Activated B cell treated with CpG ODN at 0.5 μM for 24 hours (primary cell): ENCODE measurements around the gene FCN2. TPM values are rescaled to one million over a fixed set of nuclear protein-coding genes. Genes with fewer than 3 reads are reported as not detected.

Source experiments
- ATAC-seq: fragments of 200-7000 bp; cut with Tn5 transposase; one replicate; pipeline ENCODE4 v1.10.0; 2021; ENCODE audit warnings: low read depth, mild to moderate bottlenecking, moderate library complexity
- CTCF ChIA-PET: fragments of 350-600 bp; sonication (Branson Sonifier 250); formaldehyde crosslinking; loops from one replicate; lab custom pipeline; 2021; ENCODE audit warnings: antibody characterized with exemption; lab: Charles Lee
- POLR2A ChIA-PET: fragments of 350-600 bp; sonication (Branson Sonifier 250); formaldehyde crosslinking; loops from one replicate; lab custom pipeline; 2021; ENCODE audit warnings: antibody characterized with exemption; lab: Charles Lee
- DNase-seq: peaks from one replicate; pipeline ENCODE4 v3.0.0; 2022
- H3K27ac Mint-ChIP-seq: one replicate; pipeline ENCODE4 v1.8.0; 2020; ENCODE audit warnings: mixed read lengths
- H3K27me3 Mint-ChIP-seq: one replicate; pipeline ENCODE4 v1.8.0; 2021; ENCODE audit warnings: mixed read lengths
- H3K36me3 Mint-ChIP-seq: one replicate; pipeline ENCODE4 v1.8.0; 2021; ENCODE audit warnings: low read depth, mixed read lengths
- H3K4me1 Mint-ChIP-seq: one replicate; pipeline ENCODE4 v1.8.0; 2021; ENCODE audit warnings: mixed read lengths
- H3K4me3 Mint-ChIP-seq: one replicate; pipeline ENCODE4 v1.8.0; 2020; ENCODE audit warnings: mild to moderate bottlenecking, mixed read lengths
- H3K9me3 Mint-ChIP-seq: one replicate; pipeline ENCODE4 v1.8.0; 2020; ENCODE audit warnings: mixed read lengths
- CTCF ChIP-seq: fragments of 200-600 bp; IDR thresholded peaks from one replicate; pipeline ENCODE4 v1.8.0; 2022; ENCODE audit warnings: antibody characterized with exemption, mild to moderate bottlenecking
- intact Hi-C: fragments of 100-400 bp; cut with micrococcal nuclease; formaldehyde crosslinking; loops from one replicate; pipeline ENCODE4 v1.15.1; 2024
- total RNA-seq: library from RNA; stranded (reverse); gene quantifications from 2 replicates; pipeline ENCODE4 v1.2.3, GENCODE V29; 2022

The FCN2 gene
- total RNA-seq, 1 donor from 2014 or later = not detected

- ATAC-seq = no peak
- H3K27ac Mint-ChIP-seq = no peak overlapping the region
- DNase-seq = no peak
These were observed 5.9 kb downstream of the FCN2 start for GRCh38 chr9:134886413-134886913.

GRCh38 chr9:134887219-134887618 is 6.6 kb downstream of the FCN2 start:
- TF ChIP-seq CTCF = no peak
- Mint-ChIP-seq H3K4me1 (peaks cover 3% of the 10 kb centered on the region), H3K27ac (no peak overlapping the region), H3K27me3 (peaks cover 16% of the 10 kb centered on the region), H3K4me3 (no peak overlapping the region), H3K9me3 (no peaks in the 10 kb centered on the region), H3K36me3 (no peaks in the 10 kb centered on the region)
- ChIA-PET POLR2A (no interaction called here), CTCF (no interaction called here)
- no peak for DNase-seq
- intact Hi-C loops = no loop called here
- no peak for ATAC-seq

More at GRCh38 chr9:134886413-134886913, 5.9 kb downstream of the FCN2 start:
- intact Hi-C loops = no loop called here
- TF ChIP-seq CTCF = no peak
- ChIA-PET CTCF (no interaction called here), POLR2A (no interaction called here)
- peaks cover 16% of the 10 kb centered on the region for H3K27me3 Mint-ChIP-seq
- no peaks in the 10 kb centered on the region for H3K36me3 Mint-ChIP-seq
- no peaks in the 10 kb centered on the region for H3K9me3 Mint-ChIP-seq
- H3K4me1 Mint-ChIP-seq = peaks cover 3% of the 10 kb centered on the region
- no peak overlapping the region for H3K4me3 Mint-ChIP-seq

- Mint-ChIP-seq H3K9me3 (no peaks in the 10 kb centered on the region), H3K27ac (no peak overlapping the region), H3K27me3 (peaks cover 16% of the 10 kb centered on the region), H3K4me3 (no peak overlapping the region), H3K4me1 (peaks cover 3% of the 10 kb centered on the region), H3K36me3 (no peaks in the 10 kb centered on the region)
- ATAC-seq = no peak
- intact Hi-C loops = no loop called here
- POLR2A ChIA-PET = no interaction called here
- CTCF ChIA-PET = no interaction called here
- DNase-seq = no peak
- TF ChIP-seq CTCF = no peak
These were observed 7.3 kb downstream of the FCN2 start for GRCh38 chr9:134887686-134888602.

- intact Hi-C loops = no loop called here
- ChIA-PET POLR2A (no interaction called here), CTCF (no interaction called here)
- no peak overlapping the region for H3K27ac Mint-ChIP-seq
- peaks cover 3% of the 10 kb centered on the region for H3K4me1 Mint-ChIP-seq
- no peak for TF ChIP-seq CTCF
- no peaks in the 10 kb centered on the region for H3K9me3 Mint-ChIP-seq
- H3K27me3 Mint-ChIP-seq = peaks cover 17% of the 10 kb centered on the region
- H3K4me3 Mint-ChIP-seq = no peak overlapping the region
- no peaks in the 10 kb centered on the region for H3K36me3 Mint-ChIP-seq
- DNase-seq (no peak), ATAC-seq (no peak)
These were observed 8.1 kb downstream of the FCN2 start for GRCh38 chr9:134888603-134889190.
